Stimulated activated CD8-positive, alpha-beta memory T cell treated with anti-CD3 and anti-CD28 coated beads, Interleukin-7, amount 100 ng/mL, for 48 hours (primary cell): ENCODE results near the gene ATP1B3.
"Not testable (repeated sequence)": the region's sequence is repeated elsewhere in the genome, so short reads cannot be mapped to it uniquely, and the experiment has no call there.

ENCODE experiments used
- DNase-seq, 2 donors: peaks; one replicate each; pipeline ENCODE4 v3.0.0-alpha.2; 2020; ENCODE audit warnings: low read depth in 1 of 2; ENCODE audit errors: extremely low read depth in 1 of 2

The ATP1B3 gene

DNA sequence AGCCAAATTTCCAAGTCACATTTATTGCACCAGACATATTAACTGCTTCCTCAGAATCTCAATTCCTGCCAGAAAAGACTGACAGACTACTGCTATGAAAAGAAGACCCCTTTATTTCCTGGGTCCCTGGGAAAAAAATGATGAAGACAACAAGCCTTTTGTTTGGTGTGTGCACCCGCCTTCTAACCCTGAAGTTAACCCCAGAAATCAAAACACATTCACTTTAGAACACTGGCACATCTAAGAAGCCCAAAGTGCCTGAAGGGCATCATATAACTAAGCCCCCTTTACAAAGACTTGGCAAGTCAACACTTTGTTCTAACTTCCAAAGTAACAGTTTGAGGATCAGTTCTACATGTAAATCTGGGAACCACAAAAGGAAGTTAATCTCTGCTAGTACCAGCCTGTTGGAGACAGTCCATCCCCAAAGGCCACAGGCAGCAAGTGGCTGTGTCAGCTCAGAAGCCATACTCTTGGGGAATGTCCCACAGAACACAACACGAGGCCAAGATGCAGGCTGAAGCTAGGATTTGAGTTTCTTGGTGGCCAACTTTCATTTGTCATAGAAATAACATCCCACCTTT, 16.3 kb upstream of the ATP1B3 start:
- no peak for DNase-seq

- no peak for DNase-seq
These were observed 15.5 kb upstream of the ATP1B3 start for GRCh38 chr3:141860766-141861513.

DNA sequence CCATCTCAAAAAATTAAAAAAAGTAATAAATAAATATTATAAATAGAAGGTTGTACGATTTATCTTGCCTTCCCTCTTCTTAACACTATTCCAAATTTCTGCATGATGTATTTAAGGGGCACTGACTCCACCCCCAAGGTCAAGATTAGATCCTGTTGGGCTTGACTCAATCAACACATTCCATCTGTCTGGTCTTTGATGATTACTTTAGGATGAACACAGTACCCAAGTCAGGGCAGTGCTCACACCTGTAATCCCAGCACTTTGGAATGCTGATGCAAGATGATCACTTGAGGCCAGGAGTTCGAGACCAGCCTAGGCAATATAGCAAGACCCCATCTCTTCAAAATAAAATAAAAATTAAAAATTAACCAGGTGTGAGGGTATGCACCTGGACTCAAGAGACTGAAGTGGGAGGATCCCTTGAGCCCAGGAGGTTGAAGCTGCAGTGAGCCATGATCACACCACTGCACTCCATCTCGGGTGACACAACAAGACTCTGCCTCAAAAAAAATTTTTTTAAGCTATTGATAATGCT, 14.1 kb upstream of the ATP1B3 start:
- no peak for DNase-seq

- DNase-seq = no peak
These were observed 13.0 kb upstream of the ATP1B3 start for GRCh38 chr3:141863491-141863890.

- DNase-seq = no peak
These were observed 12.0 kb upstream of the ATP1B3 start for GRCh38 chr3:141864281-141864970.

DNA sequence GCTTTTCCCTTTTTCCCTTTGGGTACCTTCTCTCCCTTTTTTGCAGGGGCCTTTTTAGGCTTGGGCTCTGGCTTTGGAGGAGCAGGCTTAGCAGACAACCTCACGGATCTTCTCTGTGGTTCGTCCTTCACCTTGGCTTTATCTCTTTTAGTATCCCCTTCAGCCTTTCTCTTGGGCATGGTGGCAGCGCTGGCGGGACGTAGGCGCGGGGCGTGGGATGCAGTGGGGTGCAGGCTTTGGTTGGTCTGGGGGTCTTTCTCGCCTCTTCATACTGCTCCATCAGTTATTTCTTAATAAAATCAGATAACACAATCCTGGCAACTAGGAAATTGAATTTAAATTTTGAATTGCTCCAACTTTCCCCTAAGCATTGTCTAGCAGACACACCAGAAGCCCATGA, 11.3 kb upstream of the ATP1B3 start:
- no peak for DNase-seq

- no peak for DNase-seq
These were observed 6.3 kb upstream of the ATP1B3 start for GRCh38 chr3:141870091-141870687.

GRCh38 chr3:141875374-141875892, 1.0 kb upstream of the ATP1B3 start:
- DNase-seq = peak; percentile 60 to 75

GRCh38 chr3:141875893-141876380, 506 bp upstream of the ATP1B3 start:
- peak in 1 of 2 donors; percentile 53 for DNase-seq

- DNase-seq = peak; percentile 37 to 58
These were observed 613 bp downstream of the ATP1B3 start for GRCh38 chr3:141876891-141877621.

GRCh38 chr3:141877911-141878310, 1.5 kb downstream of the ATP1B3 start:
- DNase-seq = no peak

GRCh38 chr3:141878326-141878725, 1.9 kb downstream of the ATP1B3 start:
- DNase-seq = no peak

GRCh38 chr3:141878817-141879216, 2.4 kb downstream of the ATP1B3 start:
- DNase-seq = no peak

- DNase-seq = no peak
These were observed 5.3 kb downstream of the ATP1B3 start for GRCh38 chr3:141881702-141882101.

GRCh38 chr3:141887051-141887450, 10.6 kb downstream of the ATP1B3 start:
- no peak for DNase-seq

- not testable (repeated sequence) for DNase-seq
These were observed 12.1 kb downstream of the ATP1B3 start for GRCh38 chr3:141888548-141888947.

DNA sequence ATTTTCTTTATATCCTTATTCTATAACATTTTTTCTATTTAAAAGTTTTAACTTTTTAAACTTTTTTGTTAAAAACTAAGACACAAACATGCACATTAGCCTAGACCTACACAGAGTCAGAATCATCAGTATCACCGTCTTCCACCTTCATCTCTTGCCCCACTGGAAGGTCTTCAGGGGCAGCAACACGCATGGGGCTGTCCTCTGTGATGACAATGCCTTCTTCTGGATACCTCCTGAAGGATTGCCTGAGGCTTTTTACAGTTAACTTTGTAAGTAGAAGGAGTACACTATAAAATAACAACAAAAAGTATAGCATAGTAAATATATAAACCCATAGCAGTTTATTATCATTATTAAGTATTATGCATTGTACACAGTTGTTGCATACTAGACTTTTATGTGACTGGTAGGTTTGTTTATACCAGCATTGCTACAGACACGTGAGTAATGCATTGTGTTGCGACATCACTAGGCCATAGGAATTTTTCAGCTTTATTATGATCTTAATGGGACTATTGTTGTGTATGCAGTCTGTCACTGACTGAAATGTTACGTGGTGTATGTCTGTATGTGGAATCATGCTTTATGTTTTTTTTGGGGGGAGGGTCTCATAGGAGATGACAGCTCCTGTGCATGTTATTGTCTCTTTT, 18.2 kb downstream of the ATP1B3 start:
- no peak for DNase-seq

- DNase-seq = no peak
These were observed 19.3 kb downstream of the ATP1B3 start for GRCh38 chr3:141895731-141896130.

GRCh38 chr3:141898908-141899307, 22.5 kb downstream of the ATP1B3 start:
- DNase-seq = no peak

GRCh38 chr3:141900343-141900742, 23.9 kb downstream of the ATP1B3 start:
- DNase-seq = peak in 1 of 2 donors; percentile 24
